Measurements from ENCODE around the gene S100A4. TPM values are rescaled to one million over a fixed set of nuclear protein-coding genes. Genes with fewer than 3 reads are reported as not detected.
"Not testable (repeated sequence)": the region's sequence is repeated elsewhere in the genome, so short reads cannot be mapped to it uniquely, and the experiment has no call there.

S100A4 gene
- total RNA-seq (10 to 100 TPM; 12.7 to 85.5 (median 37.3) TPM), polyA plus RNA-seq (100 to 1,000 TPM; 104 to 160 TPM)
- long read RNA-seq, donor 1, result 0 reads
- long read RNA-seq, donor 2, partial matches to known transcripts, result 0 of 4 reads
- long read RNA-seq, donor 2, other reads (novel, unspliced or antisense), result 0 of 4 reads
- long read RNA-seq, donor 3, transcript S100A4-204 (3 exons, 600 nt), result major isoform, 17 of 22 reads
- long read RNA-seq, donor 3, partial matches to known transcripts, result 1 of 22 reads
- long read RNA-seq, donor 3, other reads (novel, unspliced or antisense), result 0 of 22 reads

DNA sequence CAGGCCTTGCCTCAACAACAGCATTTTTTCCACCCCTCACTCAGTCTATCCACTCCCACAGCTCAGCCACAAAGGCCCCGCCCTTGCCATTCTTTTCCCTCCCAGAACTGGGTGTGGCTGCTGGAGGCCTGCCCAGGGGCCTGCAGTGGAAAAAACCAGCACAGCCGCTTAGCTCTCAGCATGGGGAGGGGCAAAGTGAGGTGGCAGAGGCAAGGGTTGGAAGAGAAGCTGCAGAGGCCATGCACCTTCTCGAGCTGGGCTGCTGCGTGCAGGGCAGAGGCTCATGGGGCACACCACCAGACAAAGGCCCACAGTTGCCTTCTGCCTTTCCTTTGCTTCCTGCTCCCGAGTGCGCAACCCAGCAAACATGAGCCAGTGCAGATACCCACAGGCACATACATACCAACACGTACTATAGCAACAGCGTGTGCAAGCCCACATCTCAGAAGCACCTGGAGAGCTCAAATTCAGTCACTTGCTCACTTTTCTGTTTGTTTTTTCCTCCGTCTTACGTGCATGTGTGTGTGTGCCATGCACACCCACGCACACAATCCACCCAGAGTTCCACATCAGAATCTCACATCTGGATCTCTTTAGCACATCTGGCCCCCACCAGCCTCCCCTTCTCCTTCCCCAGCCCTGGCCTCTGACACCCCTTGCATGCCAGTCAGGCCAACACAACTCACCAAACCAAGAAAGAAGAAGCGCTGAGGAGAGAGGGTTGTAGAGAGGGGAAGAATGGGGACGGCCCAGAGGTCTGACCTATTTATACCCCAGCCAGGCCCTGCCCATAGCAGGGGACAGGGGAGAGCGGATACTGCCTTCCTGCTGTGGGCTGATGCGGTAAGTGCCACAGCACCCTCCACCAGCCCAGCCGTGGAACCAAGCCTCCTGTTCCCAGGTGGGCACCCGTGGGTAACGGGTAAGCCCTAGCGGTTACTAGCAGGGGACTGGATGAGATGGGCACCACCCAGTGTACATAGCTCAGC is at the start of gene S100A4:
S100A4 (minus strand) TSS at position 740 of the 989 bp plus-strand sequence. CDS start 1,012 bp downstream, outside the sequence.
- intact Hi-C loops (cut with DNase I), result no loop called here
- 58 to 65% (median 64%) methylated on average over 19 of the region's 19 CpGs for WGBS, 3 donors
- peak within 1 kb of the TSS; percentile 30 for H3K4me3 ChIP-seq
- H3K36me3 ChIP-seq, result no peaks in the 10 kb centered on the region
- H3K9me3 ChIP-seq, result no peaks in the 10 kb centered on the region
- TF ChIP-seq, protein P1, sequence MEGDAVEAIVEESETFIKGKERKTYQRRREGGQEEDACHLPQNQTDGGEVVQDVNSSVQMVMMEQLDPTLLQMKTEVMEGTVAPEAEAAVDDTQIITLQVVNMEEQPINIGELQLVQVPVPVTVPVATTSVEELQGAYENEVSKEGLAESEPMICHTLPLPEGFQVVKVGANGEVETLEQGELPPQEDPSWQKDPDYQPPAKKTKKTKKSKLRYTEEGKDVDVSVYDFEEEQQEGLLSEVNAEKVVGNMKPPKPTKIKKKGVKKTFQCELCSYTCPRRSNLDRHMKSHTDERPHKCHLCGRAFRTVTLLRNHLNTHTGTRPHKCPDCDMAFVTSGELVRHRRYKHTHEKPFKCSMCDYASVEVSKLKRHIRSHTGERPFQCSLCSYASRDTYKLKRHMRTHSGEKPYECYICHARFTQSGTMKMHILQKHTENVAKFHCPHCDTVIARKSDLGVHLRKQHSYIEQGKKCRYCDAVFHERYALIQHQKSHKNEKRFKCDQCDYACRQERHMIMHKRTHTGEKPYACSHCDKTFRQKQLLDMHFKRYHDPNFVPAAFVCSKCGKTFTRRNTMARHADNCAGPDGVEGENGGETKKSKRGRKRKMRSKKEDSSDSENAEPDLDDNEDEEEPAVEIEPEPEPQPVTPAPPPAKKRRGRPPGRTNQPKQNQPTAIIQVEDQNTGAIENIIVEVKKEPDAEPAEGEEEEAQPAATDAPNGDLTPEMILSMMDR (IDR thresholded peaks at IDR 0.05), result no peak
- TF ChIP-seq POLR2A (IDR thresholded peaks at IDR 0.05) (no peak), EP300 (IDR thresholded peaks at IDR 0.05) (no peak)
- no peaks in the 10 kb centered on the region for H3K27me3 ChIP-seq
- peak within 1 kb of the TSS in 1 of 2 donors; percentile 50 for H3K27ac ChIP-seq
- peaks cover 29% of the 10 kb centered on the region for H3K4me1 ChIP-seq (ENCODE audit: insufficient read depth)
- peak; percentile 79 to 88 (median 83) for DNase-seq

DNA sequence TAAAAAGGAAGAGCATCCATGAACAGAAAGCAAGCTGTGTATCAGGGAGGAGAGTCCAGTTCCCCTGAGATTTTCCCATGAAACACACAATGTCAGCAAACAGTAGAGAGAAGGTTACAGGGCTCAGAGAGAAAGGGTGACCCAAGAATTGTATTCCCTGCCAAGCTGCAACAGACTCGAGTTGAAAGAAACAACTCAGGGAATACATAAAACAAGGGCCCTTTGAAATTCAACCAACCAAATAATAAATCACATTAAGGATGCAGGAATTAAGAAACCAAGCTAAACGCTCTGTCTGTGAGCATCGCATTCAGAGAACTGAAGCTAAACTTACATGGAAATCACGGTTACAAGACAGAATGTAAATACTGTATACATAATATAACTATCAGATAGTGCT is 47.1 kb upstream of the S100A4 start:
- no peaks in the 10 kb centered on the region for H3K36me3 ChIP-seq
- H3K27ac ChIP-seq, result peak overlapping the region in 1 of 2 donors; percentile 37
- DNase-seq, result no peak
- H3K9me3 ChIP-seq, result no peaks in the 10 kb centered on the region
- intact Hi-C loops (cut with DNase I), result no loop called here
- no peak overlapping the region for H3K4me3 ChIP-seq
- TF ChIP-seq, protein P1 (IDR thresholded peaks at IDR 0.05), result no peak
- TF ChIP-seq EP300 (IDR thresholded peaks at IDR 0.05), result no peak
- TF ChIP-seq POLR2A (IDR thresholded peaks at IDR 0.05), result no peak
- no peaks in the 10 kb centered on the region for H3K27me3 ChIP-seq
- peaks cover 5% of the 10 kb centered on the region for H3K4me1 ChIP-seq (ENCODE audit: insufficient read depth)
- WGBS, 3 donors, result 12 to 20% (median 18%) methylated on average over 4 of the region's 4 CpGs

- Histone ChIP-seq H3K27me3 (no peaks in the 10 kb centered on the region), H3K36me3 (no peaks in the 10 kb centered on the region), H3K4me1 (ENCODE audit: insufficient read depth) (peaks cover 18% of the 10 kb centered on the region), H3K4me3 (no peak overlapping the region), H3K27ac (no peak overlapping the region), H3K9me3 (no peaks in the 10 kb centered on the region)
- intact Hi-C loops (cut with DNase I), result no loop called here
- DNase-seq, result no peak
- TF ChIP-seq EP300 (IDR thresholded peaks at IDR 0.05) (no peak), POLR2A (IDR thresholded peaks at IDR 0.05) (no peak)
- TF ChIP-seq, protein P1 (IDR thresholded peaks at IDR 0.05), result no peak
- 15 to 39% (median 27%) methylated on average over 2 of the region's 2 CpGs for WGBS, 3 donors
Measured at GRCh38 chr1:153588482-153588881, 42.9 kb upstream of the S100A4 start.

DNA sequence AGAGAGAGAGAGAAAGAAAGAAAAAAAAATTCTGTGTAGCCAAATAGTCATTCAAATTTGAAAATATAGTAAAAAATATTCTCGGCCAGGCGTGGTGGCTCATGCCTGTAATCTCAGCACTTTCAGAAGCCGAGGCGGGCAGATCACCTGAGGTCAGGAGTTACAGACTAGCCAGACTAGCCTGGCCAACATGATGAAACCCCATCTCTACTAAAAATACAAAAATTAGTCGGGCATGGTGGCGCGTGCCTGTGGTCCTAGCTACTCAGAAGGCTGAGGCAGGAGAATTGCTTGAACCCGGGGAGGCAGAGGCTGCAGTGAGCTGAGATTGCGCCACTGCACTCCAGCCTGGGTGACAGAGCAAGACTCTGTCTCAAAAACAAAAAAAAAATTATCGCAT is 42.4 kb upstream of the S100A4 start:
- DNase-seq; H3K4me3 ChIP-seq; intact Hi-C loops (cut with DNase I); H3K36me3 ChIP-seq; H3K27me3 ChIP-seq; H3K27ac ChIP-seq; H3K9me3 ChIP-seq: not testable (repeated sequence)
- peaks cover 16% of the 10 kb centered on the region for H3K4me1 ChIP-seq (ENCODE audit: insufficient read depth)
- WGBS, 3 donors, result 64 to 81% (median 72%) methylated on average over 10 of the region's 10 CpGs
